CD14-positive monocyte (primary cell): Measurements from ENCODE around the gene ARHGEF11. TPM values are rescaled to one million over a fixed set of nuclear protein-coding genes. Genes with fewer than 3 reads are reported as not detected.

Source experiments
- DNase-seq, 3 donors: peaks; one replicate each; pipeline ENCODE4 v3.0.0-alpha.2; 2011 to 2022
- H2AFZ ChIP-seq: 2 replicates; pipeline ENCODE4 v1.6.0; 2012; ENCODE audit warnings: mild to moderate bottlenecking, low read depth, low read length, inconsistent platforms; ENCODE audit not compliant: insufficient read depth, poor library complexity, severe bottlenecking
- H3K27ac ChIP-seq, 2 donors: 1 replicate in 1 of 2; 2 replicates in 1 of 2; pipeline ENCODE4 v1.5.1; 2012 to 2013; ENCODE audit warnings: low read length in 2 of 2, control low read depth in 1 of 2, inconsistent platforms in 1 of 2, low read depth in 1 of 2, mild to moderate bottlenecking in 1 of 2
- H3K27me3 ChIP-seq, 2 donors: one replicate each; pipeline versions ENCODE4 v1.6.0 to v1.6.1; 2011 to 2013; ENCODE audit warnings: low read length in 2 of 2; ENCODE audit not compliant: control insufficient read depth in 2 of 2, insufficient read depth in 2 of 2
- H3K36me3 ChIP-seq, 2 donors: replicated peaks in 1 of 2; 1 replicate in 1 of 2; 2 replicates in 1 of 2; pipeline versions ENCODE4 v1.5.1 to v1.6.1; 2012 to 2013; ENCODE audit warnings: low read length in 2 of 2, control low read depth in 1 of 2, inconsistent platforms in 1 of 2, mild to moderate bottlenecking in 1 of 2; ENCODE audit not compliant: insufficient read depth in 2 of 2, control insufficient read depth in 1 of 2
- H3K4me1 ChIP-seq, 2 donors: 1 replicate in 1 of 2; 2 replicates in 1 of 2; pipeline versions ENCODE4 v1.5.1 to v1.6.1; 2012 to 2013; ENCODE audit warnings: low read length in 2 of 2, control low read depth in 1 of 2, inconsistent platforms in 1 of 2, mild to moderate bottlenecking in 1 of 2, moderate library complexity in 1 of 2; ENCODE audit not compliant: insufficient read depth in 2 of 2, control insufficient read depth in 1 of 2
- H3K4me2 ChIP-seq: replicated peaks from 2 replicates; pipeline ENCODE3; 2012; ENCODE audit warnings: low read length, moderate library complexity, mild to moderate bottlenecking; ENCODE audit not compliant: poor library complexity, severe bottlenecking; ENCODE audit errors: extremely low read depth
- H3K4me3 ChIP-seq, 3 experiments: fragments of 200-600 bp in 1 of 3; sonication (generic) in 1 of 3; replicated peaks in 1 of 3; 1 replicate in 2 of 3; 2 replicates in 1 of 3; pipeline ENCODE4 v1.5.1; 2011 to 2013; ENCODE audit warnings: low read length in 3 of 3, mild to moderate bottlenecking in 3 of 3, control low read depth in 2 of 3, low read depth in 2 of 3, inconsistent platforms in 1 of 3, moderate library complexity in 1 of 3
- H3K79me2 ChIP-seq: 2 replicates; pipeline ENCODE4 v1.6.0; 2012; ENCODE audit warnings: mild to moderate bottlenecking, control low read depth, inconsistent platforms, low read length, moderate library complexity; ENCODE audit not compliant: insufficient read depth
- H3K9ac ChIP-seq: 2 replicates; pipeline ENCODE4 v1.6.0; 2017; ENCODE audit warnings: low read length, mild to moderate bottlenecking; ENCODE audit not compliant: insufficient read depth, poor library complexity, severe bottlenecking
- H3K9me3 ChIP-seq, 2 donors: replicated peaks in 1 of 2; 1 replicate in 1 of 2; 2 replicates in 1 of 2; pipeline versions ENCODE4 v1.5.1 to v1.6.1; 2012 to 2013; ENCODE audit warnings: low read length in 2 of 2, control low read depth in 1 of 2; ENCODE audit not compliant: control insufficient read depth in 1 of 2, insufficient read depth in 1 of 2
- H4K20me1 ChIP-seq: 2 replicates; pipeline ENCODE4 v1.6.0; 2012; ENCODE audit warnings: mild to moderate bottlenecking, low read length, control low read depth, moderate library complexity; ENCODE audit not compliant: insufficient read depth
- H3K27ac Mint-ChIP-seq, 7 donors: one replicate each; pipeline ENCODE4 v1.8.0; 2020; ENCODE audit warnings: mild to moderate bottlenecking in 7 of 7, mixed read lengths in 7 of 7, moderate library complexity in 6 of 7, inconsistent platforms in 2 of 7
- H3K27me3 Mint-ChIP-seq, 3 donors: one replicate each; pipeline ENCODE4 v1.8.0; 2021 to 2022; ENCODE audit warnings: low read depth in 3 of 3, mild to moderate bottlenecking in 3 of 3, mixed read lengths in 3 of 3, moderate library complexity in 3 of 3, inconsistent platforms in 1 of 3
- H3K36me3 Mint-ChIP-seq, 2 donors: one replicate each; pipeline ENCODE4 v1.8.0; 2020; ENCODE audit warnings: mixed read lengths in 2 of 2, inconsistent platforms in 1 of 2, mild to moderate bottlenecking in 1 of 2
- H3K4me1 Mint-ChIP-seq: one replicate; pipeline ENCODE4 v1.8.0; 2020; ENCODE audit warnings: mild to moderate bottlenecking, mixed read lengths
- H3K4me3 Mint-ChIP-seq, 2 donors: one replicate each; pipeline ENCODE4 v1.8.0; 2020; ENCODE audit warnings: mild to moderate bottlenecking in 2 of 2, mixed read lengths in 2 of 2, moderate library complexity in 1 of 2
- H3K9me3 Mint-ChIP-seq, 7 donors: one replicate each; pipeline ENCODE4 v1.8.0; 2020 to 2022; ENCODE audit warnings: mixed read lengths in 7 of 7, mild to moderate bottlenecking in 6 of 7, moderate library complexity in 6 of 7, inconsistent platforms in 2 of 7
- CTCF ChIP-seq: fragments of 200-600 bp; IDR thresholded peaks from one replicate; pipeline ENCODE4 v1.8.0; 2022; ENCODE audit warnings: antibody characterized with exemption, mild to moderate bottlenecking
- WGBS: methylation state at CpG from one replicate; pipeline ENCODE4 v1.1.5; 2013; ENCODE audit warnings: missing lambda C conversion rate; ENCODE audit not compliant: insufficient coverage; 5-methylcytosine and 5-hydroxymethylcytosine counted together
- intact Hi-C, 2 donors: fragments of 100-400 bp; cut with micrococcal nuclease; formaldehyde crosslinking; loops; one replicate each; pipeline versions ENCODE4 v1.15.0 to v1.15.1; 2023
- polyA plus RNA-seq, 3 donors: library from polyadenylated mRNA; depleted of rRNA in 1 of 3; unstranded in 2 of 3; stranded (reverse) in 1 of 3; fragments of 300-500 nt in 2 of 3; fragments of >200 nt in 1 of 3; fragmentation: Illumina TruSeq in 2 of 3; gene quantifications; 1 replicate in 2 of 3; 2 replicates in 1 of 3; pipeline ENCODE4 v1.2.3, GENCODE V29; 2012 to 2021

The ARHGEF11 gene
- polyA plus RNA-seq, 3 donors: 17.0 to 78.5 (median 17.7) TPM

GRCh38 chr1:157011845-157012244, 33.7 kb downstream of the ARHGEF11 start:
- no peak overlapping the region for H3K4me3 ChIP-seq
- no peaks in the 10 kb centered on the region for H3K36me3 Mint-ChIP-seq
- no peak overlapping the region for H3K9ac ChIP-seq
- H3K9me3 Mint-ChIP-seq: no peaks in the 10 kb centered on the region
- intact Hi-C loops: no loop called here
- no peak for TF ChIP-seq CTCF
- no peaks in the 10 kb centered on the region for H3K4me1 ChIP-seq
- no peaks in the 10 kb centered on the region for H3K9me3 ChIP-seq
- H3K4me1 Mint-ChIP-seq: peaks cover 11% of the 10 kb centered on the region
- H3K36me3 ChIP-seq: no peaks in the 10 kb centered on the region
- H2AFZ ChIP-seq: no peak overlapping the region
- H3K4me2 ChIP-seq: no peak overlapping the region
- no CpG with 5 or more reads among the region's 3 CpGs for WGBS
- no peaks in the 10 kb centered on the region for H3K27me3 Mint-ChIP-seq
- H3K4me3 Mint-ChIP-seq: no peak overlapping the region
- H3K27ac ChIP-seq: no peak overlapping the region
- peaks cover 6% of the 10 kb centered on the region for H3K79me2 ChIP-seq
- H4K20me1 ChIP-seq: peaks cover 99% of the 10 kb centered on the region
- H3K27me3 ChIP-seq: no peaks in the 10 kb centered on the region
- no peak overlapping the region for H3K27ac Mint-ChIP-seq
- DNase-seq: no peak

GRCh38 chr1:157008502-157008901, 37.0 kb downstream of the ARHGEF11 start:
- no peak overlapping the region for H2AFZ ChIP-seq
- H3K9me3 Mint-ChIP-seq: peaks cover 0 to 3% (median 0%) of the 10 kb centered on the region in 7 donors
- peaks cover 0 to 3% of the 10 kb centered on the region in 2 donors for H3K36me3 Mint-ChIP-seq
- H3K4me3 Mint-ChIP-seq: no peak overlapping the region
- no peak overlapping the region for H3K4me2 ChIP-seq
- no peak overlapping the region for H3K9ac ChIP-seq
- no peak for TF ChIP-seq CTCF
- peaks cover 22% of the 10 kb centered on the region for H3K4me1 Mint-ChIP-seq
- H3K4me3 ChIP-seq: no peak overlapping the region
- peaks cover 0 to 3% (median 0%) of the 10 kb centered on the region in 3 donors for H3K27me3 Mint-ChIP-seq
- DNase-seq: no peak
- WGBS: no CpG with 5 or more reads among the region's 1 CpG
- no peaks in the 10 kb centered on the region for H3K27me3 ChIP-seq
- no peak overlapping the region for H3K27ac ChIP-seq
- no peaks in the 10 kb centered on the region for H3K36me3 ChIP-seq
- peaks cover 15% of the 10 kb centered on the region for H3K79me2 ChIP-seq
- no peaks in the 10 kb centered on the region for H3K4me1 ChIP-seq
- no peak overlapping the region for H3K27ac Mint-ChIP-seq
- H4K20me1 ChIP-seq: peaks cover 100% of the 10 kb centered on the region
- no peaks in the 10 kb centered on the region for H3K9me3 ChIP-seq
- intact Hi-C loops: no loop called here
